K562 (cell line): ENCODE measurements around the gene SNRNP40. TPM values are rescaled to one million over a fixed set of nuclear protein-coding genes. Genes with fewer than 3 reads are reported as not detected.
A peak's percentile ranks its signal among the peaks of the same experiment; 100 is the strongest.

Source experiments
- JUND ChIP-seq, 2 experiments: IDR thresholded peaks; 2 replicates in 1 of 2; 3 replicates in 1 of 2; pipeline ENCODE4 v1.6.1; 2011; ENCODE audit warnings: borderline replicate concordance in 2 of 2, low read depth in 2 of 2, low read length in 2 of 2, improper control_type of control experiment in 1 of 2, missing biosample characterization in 1 of 2, missing genetic modification characterization in 1 of 2, missing genetic modification reagents in 1 of 2
- KDM4B ChIP-seq, 2 experiments: fragments of 450-650 bp in 1 of 2; sonication (generic) in 1 of 2; IDR thresholded peaks; 2 replicates each; pipeline ENCODE4 v1.6.1; 2016 to 2017; ENCODE audit warnings: borderline replicate concordance in 2 of 2, antibody characterized with exemption in 1 of 2, low read depth in 1 of 2, mild to moderate bottlenecking in 1 of 2
- PBX2 ChIP-seq, 2 experiments: IDR thresholded peaks in 1 of 2; conservative IDR thresholded peaks in 1 of 2; 2 replicates each; pipeline ENCODE4 v1.6.1; 2016; ENCODE audit warnings: low read depth in 2 of 2, mild to moderate bottlenecking in 1 of 2, missing compliant biosample characterization in 1 of 2, missing genetic modification characterization in 1 of 2, moderate library complexity in 1 of 2
- RBM34 ChIP-seq: fragments of 200-400 bp; formaldehyde crosslinking; IDR thresholded peaks from 2 replicates; pipeline ENCODE4 v1.6.1; 2018; ENCODE audit warnings: low read length, borderline replicate concordance; ENCODE audit not compliant: insufficient read depth
- polyA plus RNA-seq, 8 experiments: library from polyadenylated mRNA; depleted of rRNA in 4 of 8; stranded (reverse) in 5 of 8; unstranded in 3 of 8; fragments of >200 nt; fragmentation: Nextera tagmentation in 2 of 8; fragmentation: Illumina TruSeq in 1 of 8; extraction: Ambion mirVana in 2 of 8; extraction: Trizol in 1 of 8; gene quantifications; 2 replicates each; pipeline versions ENCODE4 v1.2.1 to v1.2.3, GENCODE V29; 2011 to 2014; ENCODE audit warnings: inconsistent platforms in 1 of 8, missing spikeins in 1 of 8
- total RNA-seq, 7 experiments: library from RNA; depleted of rRNA in 6 of 7; stranded (reverse); fragments of >200 nt in 6 of 7; fragmentation: Illumina TruSeq in 2 of 7; extraction: Trizol in 2 of 7; gene quantifications; 2 replicates each; pipeline versions ENCODE4 v1.2.1 to v1.2.3, GENCODE V29; 2011 to 2021; ENCODE audit warnings: low replicate concordance in 1 of 7

Gene SNRNP40
- total and polyA plus RNA-seq, 9 of the 15 experiments (the other 6 are each of a cell fraction or from before 2014, with no cell fraction given) = 48.7 to 278 (median 163) TPM

GRCh38 chr1:31299365-31299764, 2.8 kb upstream of the SNRNP40 start (continued):
- TF ChIP-seq PBX2 (CRISPR knock-in tag; IDR thresholded peaks at IDR 0.05; ENCODE audit: low read depth) (no peak), PBX2 (tag; conservative IDR thresholded peaks at IDR 0.05; ENCODE audit: low read depth) (0 out of 2 replicates have a peak, but pooled peaks have one; percentile 21), RBM34 (no peak), KDM4B (IDR thresholded peaks at IDR 0.05; ENCODE audit: borderline replicate concordance in 2 of 2, low read depth in 1 of 2) (no peak), JUND (IDR thresholded peaks at IDR 0.05; ENCODE audit: borderline replicate concordance, low read depth, low read length) (peak; percentile 13; the same call in 1 of the 2 replicates), JUND (tag; IDR thresholded peaks at IDR 0.05; ENCODE audit: borderline replicate concordance, low read depth, low read length) (peak; percentile 51; the same call in 1 of the 3 replicates)
